ENCODE data around the gene GAGE2A. TPM values are rescaled to one million over a fixed set of nuclear protein-coding genes. Genes with fewer than 3 reads are reported as not detected.
A peak's percentile ranks its signal among the peaks of the same experiment; 100 is the strongest.
"Not testable (repeated sequence)": the region's sequence is repeated elsewhere in the genome, so short reads cannot be mapped to it uniquely, and the experiment has no call there.

The GAGE2A gene, protein sequence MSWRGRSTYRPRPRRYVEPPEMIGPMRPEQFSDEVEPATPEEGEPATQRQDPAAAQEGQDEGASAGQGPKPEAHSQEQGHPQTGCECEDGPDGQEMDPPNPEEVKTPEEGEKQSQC
- polyA plus RNA-seq (2011; rRNA removed) (not detected in 2 replicates), polyA plus RNA-seq (2017; fragmentation: RNase III; extraction: RNeasy Plus Mini Kit Qiagen cat#74134 plus additional on column Dnase treatment) (not detected in 3 replicates), polyA minus RNA-seq (2011; rRNA and poly(A)+ RNA removed) (not detected in 2 replicates)
- polyA plus RNA-seq (2012; cell fraction: cytosol; rRNA removed), result not detected in 2 replicates
- not detected in 2 replicates for polyA plus RNA-seq (2012; cell fraction: nucleus; rRNA removed)

GRCh38 chrX:49589196-49589595 is at the start of gene GAGE2A:
GAGE2A (plus strand) TSS chrX:49589496; CDS start chrX:49590651, 1,155 bp downstream.
- ATAC-seq; H3K9me3 ChIP-seq; H3K4me1 ChIP-seq; H3K4me3 ChIP-seq; POLR2A ChIA-PET; DNase-seq (ENCODE audit: low read depth in 1 of 2, low spot score in 1 of 2); FAIRE-seq; CTCF ChIA-PET; H3K4me2 ChIP-seq; H3K27ac ChIP-seq: not testable (repeated sequence)
- no CpG with 5 or more reads among the region's 16 CpGs for WGBS (ENCODE audit: missing lambda C conversion rate)

- H3K4me1 ChIP-seq; CTCF ChIA-PET; H3K9me3 ChIP-seq; H3K27ac ChIP-seq; ATAC-seq; DNase-seq (ENCODE audit: low read depth in 1 of 2, low spot score in 1 of 2); FAIRE-seq; H3K4me3 ChIP-seq; POLR2A ChIA-PET; H3K4me2 ChIP-seq: not testable (repeated sequence)
- WGBS (ENCODE audit: missing lambda C conversion rate), result no CpG with 5 or more reads among the region's 16 CpGs
Observed at GRCh38 chrX:49541433-49541832, 47.9 kb upstream of the GAGE2A start, which contains the start of gene GAGE12D. GAGE12D (plus strand) TSS chrX:49541733; CDS start chrX:49542888, 1,155 bp downstream.

DNA sequence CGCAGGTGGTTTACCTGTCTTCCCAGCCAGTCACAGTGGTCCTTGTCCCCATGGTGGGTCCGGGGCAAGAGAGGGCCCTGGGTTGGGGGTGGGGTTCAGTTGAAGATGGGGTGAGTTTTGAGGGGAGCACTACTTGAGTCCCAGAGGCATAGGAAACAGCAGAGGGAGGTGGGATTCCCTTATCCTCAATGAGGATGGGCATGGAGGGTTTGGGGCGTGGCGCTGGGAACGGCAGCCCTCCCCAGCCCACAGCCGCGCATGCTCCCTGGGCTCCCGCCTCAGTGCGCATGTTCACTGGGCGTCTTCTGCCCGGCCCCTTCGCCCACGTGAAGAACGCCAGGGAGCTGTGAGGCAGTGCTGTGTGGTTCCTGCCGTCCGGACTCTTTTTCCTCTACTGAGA is 38.3 kb upstream of the GAGE2A start, which contains the start of gene GAGE12E:
Gene GAGE12E, plus strand, starts transcription at position 301 of the 400 bp plus-strand sequence. CDS start 1,155 bp downstream, outside the sequence.
- POLR2A ChIA-PET; H3K9me3 ChIP-seq; H3K4me3 ChIP-seq; ATAC-seq; H3K4me1 ChIP-seq; CTCF ChIA-PET; H3K27ac ChIP-seq; FAIRE-seq; DNase-seq (ENCODE audit: low read depth in 1 of 2, low spot score in 1 of 2); H3K4me2 ChIP-seq: not testable (repeated sequence)
- no CpG with 5 or more reads among the region's 16 CpGs for WGBS (ENCODE audit: missing lambda C conversion rate)

- POLR2A ChIA-PET; H3K4me2 ChIP-seq; H3K27ac ChIP-seq; CTCF ChIA-PET; DNase-seq (ENCODE audit: low read depth in 1 of 2, low spot score in 1 of 2); FAIRE-seq; H3K9me3 ChIP-seq; ATAC-seq; H3K4me3 ChIP-seq; H3K4me1 ChIP-seq: not testable (repeated sequence)
- no CpG with 5 or more reads among the region's 16 CpGs for WGBS (ENCODE audit: missing lambda C conversion rate)
Observed at GRCh38 chrX:49560542-49560941, 28.8 kb upstream of the GAGE2A start, which contains the start of gene GAGE12F. GAGE12F (plus strand) TSS chrX:49560842; CDS start chrX:49561997, 1,155 bp downstream.

DNA sequence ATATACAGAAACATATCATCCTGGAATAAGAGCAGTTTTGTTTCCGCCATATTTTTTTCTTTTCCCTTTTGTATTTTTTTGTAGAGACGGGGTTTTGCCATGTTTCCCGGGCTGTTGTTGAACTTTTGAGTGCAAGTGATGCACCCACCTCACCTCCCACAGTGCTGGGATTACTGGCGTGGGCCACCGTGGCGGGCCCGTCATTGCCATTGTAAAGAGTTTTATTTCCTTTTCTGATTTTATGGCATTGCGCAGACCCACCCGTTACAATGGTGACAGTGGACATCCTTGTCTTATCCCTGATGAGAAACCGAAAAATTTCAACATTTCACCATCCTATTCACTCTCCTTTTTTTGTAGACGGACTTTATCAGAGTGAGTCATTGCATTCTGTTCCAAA is 20.6 kb upstream of the GAGE2A start:
- H3K9me3 ChIP-seq; H3K4me2 ChIP-seq; H3K27ac ChIP-seq; DNase-seq (ENCODE audit: low read depth in 1 of 2, low spot score in 1 of 2); H3K4me3 ChIP-seq; FAIRE-seq; CTCF ChIA-PET; POLR2A ChIA-PET; ATAC-seq; H3K4me1 ChIP-seq: not testable (repeated sequence)
- WGBS (ENCODE audit: missing lambda C conversion rate), result no CpG with 5 or more reads among the region's 11 CpGs

GRCh38 chrX:49569152-49569551 is 20.1 kb upstream of the GAGE2A start:
- H3K4me1 ChIP-seq; DNase-seq (ENCODE audit: low read depth in 1 of 2, low spot score in 1 of 2); H3K4me3 ChIP-seq; CTCF ChIA-PET; H3K4me2 ChIP-seq; ATAC-seq; FAIRE-seq; H3K9me3 ChIP-seq; H3K27ac ChIP-seq; POLR2A ChIA-PET: not testable (repeated sequence)
- no CpG with 5 or more reads among the region's 13 CpGs for WGBS (ENCODE audit: missing lambda C conversion rate)

GRCh38 chrX:49570100-49570499 is 19.2 kb upstream of the GAGE2A start, which contains the start of gene GAGE12G:
GAGE12G (plus strand) TSS chrX:49570400; CDS start chrX:49571555, 1,155 bp downstream.
- H3K4me3 ChIP-seq; H3K27ac ChIP-seq; POLR2A ChIA-PET; FAIRE-seq; ATAC-seq; H3K4me1 ChIP-seq; H3K9me3 ChIP-seq; CTCF ChIA-PET; DNase-seq (ENCODE audit: low read depth in 1 of 2, low spot score in 1 of 2); H3K4me2 ChIP-seq: not testable (repeated sequence)
- WGBS (ENCODE audit: missing lambda C conversion rate), result no CpG with 5 or more reads among the region's 16 CpGs

DNA sequence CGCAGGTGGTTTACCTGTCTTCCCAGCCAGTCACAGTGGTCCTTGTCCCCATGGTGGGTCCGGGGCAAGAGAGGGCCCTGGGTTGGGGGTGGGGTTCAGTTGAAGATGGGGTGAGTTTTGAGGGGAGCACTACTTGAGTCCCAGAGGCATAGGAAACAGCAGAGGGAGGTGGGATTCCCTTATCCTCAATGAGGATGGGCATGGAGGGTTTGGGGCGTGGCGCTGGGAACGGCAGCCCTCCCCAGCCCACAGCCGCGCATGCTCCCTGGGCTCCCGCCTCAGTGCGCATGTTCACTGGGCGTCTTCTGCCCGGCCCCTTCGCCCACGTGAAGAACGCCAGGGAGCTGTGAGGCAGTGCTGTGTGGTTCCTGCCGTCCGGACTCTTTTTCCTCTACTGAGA is 9.6 kb upstream of the GAGE2A start, which contains the start of gene GAGE12H:
Gene GAGE12H, plus strand, starts transcription at position 301 of the 400 bp plus-strand sequence. CDS start 1,155 bp downstream, outside the sequence.
- H3K4me1 ChIP-seq; H3K4me3 ChIP-seq; CTCF ChIA-PET; ATAC-seq; H3K4me2 ChIP-seq; H3K27ac ChIP-seq; H3K9me3 ChIP-seq; POLR2A ChIA-PET; DNase-seq (ENCODE audit: low read depth in 1 of 2, low spot score in 1 of 2); FAIRE-seq: not testable (repeated sequence)
- WGBS (ENCODE audit: missing lambda C conversion rate), result no CpG with 5 or more reads among the region's 16 CpGs

DNA sequence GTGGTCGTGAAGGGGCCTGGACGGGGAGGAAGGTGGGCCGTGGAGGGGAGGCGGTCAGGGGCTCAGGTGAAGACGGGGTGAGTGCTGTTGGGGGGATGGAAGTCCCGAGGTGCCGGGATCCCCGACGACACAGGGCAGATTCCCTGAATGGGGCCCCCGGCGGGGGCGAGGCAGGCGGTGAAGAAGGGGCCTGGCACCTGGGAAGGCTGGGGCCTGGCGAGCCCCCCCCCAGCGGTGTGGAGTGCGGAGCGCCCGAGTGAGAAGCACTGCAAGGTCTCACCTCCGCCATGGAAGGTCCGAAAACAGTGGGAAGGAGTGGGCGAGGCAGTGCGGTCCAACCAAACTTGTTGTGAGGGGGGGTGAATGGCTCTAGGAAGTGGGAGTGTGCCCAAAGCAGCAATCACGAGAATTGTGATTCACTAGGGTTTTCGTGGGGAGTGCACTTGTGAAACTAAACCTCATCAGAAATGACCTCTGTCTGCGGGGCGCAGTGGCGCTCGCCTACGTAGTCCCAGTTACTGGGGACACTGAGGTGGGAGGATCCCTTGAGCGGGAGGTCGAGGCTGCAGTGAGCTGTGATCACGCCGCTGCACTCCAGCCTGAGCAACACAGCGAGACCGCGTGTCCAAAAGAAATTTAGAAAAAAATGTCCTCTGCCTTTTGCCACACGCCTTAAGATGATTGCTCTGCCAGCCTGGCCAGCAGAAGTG is 628 bp downstream of the GAGE2A start:
- H3K4me2 ChIP-seq; ATAC-seq; DNase-seq (ENCODE audit: low read depth in 1 of 2, low spot score in 1 of 2); H3K4me1 ChIP-seq; H3K4me3 ChIP-seq; H3K9me3 ChIP-seq; CTCF ChIA-PET; H3K27ac ChIP-seq; POLR2A ChIA-PET: not testable (repeated sequence)
- WGBS (ENCODE audit: missing lambda C conversion rate), result 62% methylated on average over 31 of the region's 37 CpGs
- peak; percentile 65 for FAIRE-seq

GRCh38 chrX:49590488-49590887 is 1.2 kb downstream of the GAGE2A start:
- not testable (repeated sequence) for FAIRE-seq

DNA sequence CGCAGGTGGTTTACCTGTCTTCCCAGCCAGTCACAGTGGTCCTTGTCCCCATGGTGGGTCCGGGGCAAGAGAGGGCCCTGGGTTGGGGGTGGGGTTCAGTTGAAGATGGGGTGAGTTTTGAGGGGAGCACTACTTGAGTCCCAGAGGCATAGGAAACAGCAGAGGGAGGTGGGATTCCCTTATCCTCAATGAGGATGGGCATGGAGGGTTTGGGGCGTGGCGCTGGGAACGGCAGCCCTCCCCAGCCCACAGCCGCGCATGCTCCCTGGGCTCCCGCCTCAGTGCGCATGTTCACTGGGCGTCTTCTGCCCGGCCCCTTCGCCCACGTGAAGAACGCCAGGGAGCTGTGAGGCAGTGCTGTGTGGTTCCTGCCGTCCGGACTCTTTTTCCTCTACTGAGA is 9.4 kb downstream of the GAGE2A start, which contains the start of gene GAGE1:
Gene GAGE1, plus strand, starts transcription at position 301 of the 400 bp plus-strand sequence. CDS start 1,155 bp downstream, outside the sequence.
- H3K4me1 ChIP-seq; H3K9me3 ChIP-seq; H3K27ac ChIP-seq; FAIRE-seq; CTCF ChIA-PET; ATAC-seq; H3K4me3 ChIP-seq; H3K4me2 ChIP-seq; POLR2A ChIA-PET; DNase-seq (ENCODE audit: low read depth in 1 of 2, low spot score in 1 of 2): not testable (repeated sequence)
- WGBS (ENCODE audit: missing lambda C conversion rate), result no CpG with 5 or more reads among the region's 16 CpGs

More at GRCh38 chrX:49590488-49590887, 1.2 kb downstream of the GAGE2A start:
- POLR2A ChIA-PET; H3K9me3 ChIP-seq; DNase-seq (ENCODE audit: low read depth in 1 of 2, low spot score in 1 of 2); CTCF ChIA-PET; H3K4me1 ChIP-seq; H3K4me3 ChIP-seq; H3K4me2 ChIP-seq; ATAC-seq; H3K27ac ChIP-seq: not testable (repeated sequence)
- WGBS (ENCODE audit: missing lambda C conversion rate), result 68% methylated on average over 14 of the region's 17 CpGs

Measured in A549 (cell line).